Right lobe of liver (tissue), 6 donors: ENCODE data around the gene OR51E2. TPM values are rescaled to one million over a fixed set of nuclear protein-coding genes. Genes with fewer than 3 reads are reported as not detected.

Experiments used
- ATAC-seq, 4 donors: fragments of 200-7000 bp; cut with Tn5 transposase; one replicate each; pipeline ENCODE4 v1.9.1; 2020; ENCODE audit warnings: mild to moderate bottlenecking in 4 of 4, moderate library complexity in 4 of 4
- DNase-seq, 3 donors: peaks; one replicate each; pipeline ENCODE4 v3.0.0-alpha.2; 2020
- H3K27ac ChIP-seq, 3 donors: fragments of 200-600 bp; one replicate each; pipeline ENCODE4 v1.8.0; 2022
- H3K27me3 ChIP-seq, 2 donors: fragments of 200-600 bp; one replicate each; pipeline ENCODE4 v1.8.0; 2022
- H3K36me3 ChIP-seq, 4 donors: fragments of 200-600 bp; sonication (generic) in 1 of 4; one replicate each; pipeline versions ENCODE4 v1.5.1 to v1.8.0; 2017 to 2022; ENCODE audit warnings: control low read depth in 1 of 4
- H3K4me1 ChIP-seq, 4 donors: fragments of 200-600 bp; sonication (generic) in 1 of 4; one replicate each; pipeline versions ENCODE4 v1.5.1 to v1.8.0; 2017 to 2022; ENCODE audit warnings: control low read depth in 1 of 4
- H3K4me3 ChIP-seq, 3 donors: fragments of 200-600 bp; one replicate each; pipeline ENCODE4 v1.8.0; 2022
- H3K9me3 ChIP-seq, 4 donors: fragments of 200-600 bp; sonication (generic) in 1 of 4; one replicate each; pipeline versions ENCODE4 v1.5.1 to v1.8.0; 2017 to 2022; ENCODE audit warnings: control low read depth in 1 of 4
- POLR2A ChIP-seq: fragments of 450-650 bp; IDR thresholded peaks from one replicate; pipeline ENCODE4 v1.6.1; 2017; ENCODE audit warnings: antibody characterized with exemption, mild to moderate bottlenecking
- WGBS: methylation state at CpG from one replicate; pipeline ENCODE4 v1.1.6; 2018; ENCODE audit warnings: low coverage, low lambda C conversion rate; ENCODE audit not compliant: insufficient coverage; ENCODE audit errors: missing lambda C conversion rate; 5-methylcytosine and 5-hydroxymethylcytosine counted together
- intact Hi-C, 2 donors: fragments of 100-400 bp; cut with DNase I; formaldehyde crosslinking; loops; one replicate each; pipeline versions ENCODE4 v1.11.2 to v1.14.1; 2022
- total RNA-seq, 6 experiments: library from RNA; depleted of rRNA in 2 of 6; stranded (reverse); fragments of >200 nt in 2 of 6; fragmentation: NEBNext Ultra II Directional in 3 of 6; extraction: Animal tissue kit (Norgen Biotek cat#: 25700) in 3 of 6; gene quantifications; one replicate each; pipeline versions ENCODE4 v1.1.0 to v1.2.4, GENCODE V29; 2016 to 2023
- TF ChIP-seq, protein P1 (sequence below), 4 donors: fragments of 200-600 bp in 3 of 4; fragments of 450-650 bp in 1 of 4; IDR thresholded peaks; one replicate each; pipeline versions ENCODE4 v1.5.1 to v1.8.0; 2016 to 2022; ENCODE audit warnings: antibody characterized with exemption in 4 of 4, mild to moderate bottlenecking in 2 of 4
- donor health status: DM: no; HTN: yes; CAD: no.
- donor health status: DM: no; HTN: no; CAD: no.
- donor health status: DM: no; HTN: no; CAD: no.
- donor health status: DM: no; HTN: yes; CAD: no.
- donor health status: DM: no; HTN: yes; CAD: no.

Gene OR51E2
- total RNA-seq, 6 experiments from 2014 or later, result not detected

GRCh38 chr11:4658629-4659445, 38.8 kb downstream of the OR51E2 start:
- TF ChIP-seq, protein P1, sequence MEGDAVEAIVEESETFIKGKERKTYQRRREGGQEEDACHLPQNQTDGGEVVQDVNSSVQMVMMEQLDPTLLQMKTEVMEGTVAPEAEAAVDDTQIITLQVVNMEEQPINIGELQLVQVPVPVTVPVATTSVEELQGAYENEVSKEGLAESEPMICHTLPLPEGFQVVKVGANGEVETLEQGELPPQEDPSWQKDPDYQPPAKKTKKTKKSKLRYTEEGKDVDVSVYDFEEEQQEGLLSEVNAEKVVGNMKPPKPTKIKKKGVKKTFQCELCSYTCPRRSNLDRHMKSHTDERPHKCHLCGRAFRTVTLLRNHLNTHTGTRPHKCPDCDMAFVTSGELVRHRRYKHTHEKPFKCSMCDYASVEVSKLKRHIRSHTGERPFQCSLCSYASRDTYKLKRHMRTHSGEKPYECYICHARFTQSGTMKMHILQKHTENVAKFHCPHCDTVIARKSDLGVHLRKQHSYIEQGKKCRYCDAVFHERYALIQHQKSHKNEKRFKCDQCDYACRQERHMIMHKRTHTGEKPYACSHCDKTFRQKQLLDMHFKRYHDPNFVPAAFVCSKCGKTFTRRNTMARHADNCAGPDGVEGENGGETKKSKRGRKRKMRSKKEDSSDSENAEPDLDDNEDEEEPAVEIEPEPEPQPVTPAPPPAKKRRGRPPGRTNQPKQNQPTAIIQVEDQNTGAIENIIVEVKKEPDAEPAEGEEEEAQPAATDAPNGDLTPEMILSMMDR (IDR thresholded peaks at IDR 0.05), result no peak
- 37% methylated on average over 5 of the region's 5 CpGs for WGBS
- DNase-seq, result no peak

GRCh38 chr11:4654635-4655369, 42.9 kb downstream of the OR51E2 start:
- no peaks in the 10 kb centered on the region for H3K36me3 ChIP-seq

More at GRCh38 chr11:4658629-4659445, 38.8 kb downstream of the OR51E2 start:
- no peaks in the 10 kb centered on the region for H3K27me3 ChIP-seq
- no peaks in the 10 kb centered on the region for H3K9me3 ChIP-seq
- no peak overlapping the region for H3K27ac ChIP-seq
- no peak for ATAC-seq
- H3K4me1 ChIP-seq, result no peaks in the 10 kb centered on the region
- no peak overlapping the region for H3K4me3 ChIP-seq
- intact Hi-C loops, result no loop called here
- H3K36me3 ChIP-seq, result no peaks in the 10 kb centered on the region

DNA sequence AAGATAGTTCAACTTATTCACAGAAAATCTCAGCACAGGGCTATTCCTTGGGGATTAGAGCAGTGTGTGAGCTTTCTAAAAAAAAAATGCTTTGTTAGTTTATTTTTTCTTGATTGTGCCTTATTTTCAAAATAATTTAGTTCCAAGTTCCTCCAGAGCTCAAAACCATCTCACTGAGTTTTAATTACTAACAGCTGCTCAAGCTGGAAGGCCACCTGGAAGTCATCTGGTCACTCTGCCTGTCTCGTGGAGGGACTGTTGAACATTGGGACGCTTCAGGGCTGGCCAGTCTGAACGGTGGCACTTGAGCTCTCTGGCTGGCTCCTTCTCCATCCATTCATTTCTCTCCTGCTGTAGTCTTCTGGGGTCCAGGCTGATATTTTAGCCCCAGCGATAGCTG, 49.9 kb downstream of the OR51E2 start:
- DNase-seq (no peak), ATAC-seq (no peak)
- 63% methylated on average over 4 of the region's 4 CpGs for WGBS
- Histone ChIP-seq H3K9me3 (no peaks in the 10 kb centered on the region), H3K27ac (no peak overlapping the region), H3K4me1 (no peaks in the 10 kb centered on the region), H3K4me3 (no peak overlapping the region), H3K36me3 (no peaks in the 10 kb centered on the region), H3K27me3 (no peaks in the 10 kb centered on the region)
- TF ChIP-seq POLR2A, result no peak
- TF ChIP-seq, protein P1 (IDR thresholded peaks at IDR 0.05), result no peak
- intact Hi-C loops, result no loop called here

More at GRCh38 chr11:4654635-4655369, 42.9 kb downstream of the OR51E2 start:
- no peaks in the 10 kb centered on the region for H3K4me1 ChIP-seq
- DNase-seq (no peak), ATAC-seq (no peak)
- TF ChIP-seq, protein P1 (IDR thresholded peaks at IDR 0.05), result no peak
- TF ChIP-seq POLR2A, result no peak
- 57% methylated on average over 2 of the region's 2 CpGs for WGBS
- H3K27me3 ChIP-seq, result no peaks in the 10 kb centered on the region
- H3K9me3 ChIP-seq, result no peaks in the 10 kb centered on the region
- intact Hi-C loops, result no loop called here
- H3K27ac ChIP-seq, result no peak overlapping the region
- no peak overlapping the region for H3K4me3 ChIP-seq

DNA sequence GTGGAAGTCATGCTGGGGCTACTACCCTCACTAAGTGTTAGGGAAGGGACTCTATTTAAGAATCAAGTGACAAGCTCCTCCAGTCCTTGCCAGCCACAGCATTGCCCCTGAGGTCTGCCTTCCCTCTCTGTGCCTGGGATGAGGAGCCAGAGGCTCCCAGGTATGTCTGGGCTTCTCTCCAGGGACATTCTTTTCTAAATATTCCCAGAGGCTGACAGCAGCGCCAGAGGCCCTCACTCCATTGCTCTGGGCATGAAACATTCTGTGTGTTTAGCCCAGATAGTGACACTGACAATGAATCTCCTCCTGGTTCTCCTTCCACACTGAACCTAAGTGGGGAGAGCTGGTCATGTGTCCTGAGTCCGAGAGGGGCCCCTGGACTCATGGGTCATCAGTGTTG, 51.7 kb downstream of the OR51E2 start:
- Histone ChIP-seq H3K27me3 (no peaks in the 10 kb centered on the region), H3K27ac (no peak overlapping the region), H3K36me3 (no peaks in the 10 kb centered on the region), H3K4me3 (no peak overlapping the region), H3K4me1 (no peaks in the 10 kb centered on the region), H3K9me3 (no peaks in the 10 kb centered on the region)
- WGBS, result 67% methylated on average over 1 of the region's 2 CpGs
- ATAC-seq, result no peak
- DNase-seq, result no peak
- intact Hi-C loops, result no loop called here
- TF ChIP-seq, protein P1 (IDR thresholded peaks at IDR 0.05), result no peak
- no peak for TF ChIP-seq POLR2A
